ENCODE measurements around the gene PLEKHA8. TPM values are rescaled to one million over a fixed set of nuclear protein-coding genes. Genes with fewer than 3 reads are reported as not detected.

Gene PLEKHA8
- total and polyA plus RNA-seq, 11 donors, result 1.5 to 6.8 (median 4.1) TPM

DNA sequence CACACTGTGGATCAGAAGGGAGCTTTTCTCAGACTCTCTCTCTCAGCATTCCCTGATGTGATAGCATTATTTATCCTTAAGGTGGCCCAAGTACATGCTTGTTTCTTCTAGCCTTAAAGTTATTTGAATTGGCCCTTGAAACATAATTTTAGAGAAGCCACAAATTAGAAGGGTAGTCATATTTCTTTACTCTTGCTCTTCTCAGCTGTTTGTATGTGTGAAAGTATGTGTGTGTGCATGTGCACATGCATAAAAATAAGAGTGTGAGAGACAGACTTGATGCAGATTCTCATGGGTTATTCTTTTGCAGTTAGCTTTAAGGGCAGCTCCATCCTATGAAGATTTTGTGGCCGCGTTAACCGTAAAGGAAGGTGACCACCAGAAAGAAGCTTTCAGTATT lies 50.1 kb downstream of the PLEKHA8 start:
- DNase-seq (no peak), ATAC-seq (no peak)
- H3K27me3 ChIP-seq, result no peaks in the 10 kb centered on the region
- H3K4me1 ChIP-seq, result no peaks in the 10 kb centered on the region
- peaks cover 0 to 37% (median 24%) of the 10 kb centered on the region in 9 donors for H3K36me3 ChIP-seq
- no peaks in the 10 kb centered on the region for H3K9me3 ChIP-seq
- H3K4me3 ChIP-seq, result no peak overlapping the region
- TF ChIP-seq, protein P1, sequence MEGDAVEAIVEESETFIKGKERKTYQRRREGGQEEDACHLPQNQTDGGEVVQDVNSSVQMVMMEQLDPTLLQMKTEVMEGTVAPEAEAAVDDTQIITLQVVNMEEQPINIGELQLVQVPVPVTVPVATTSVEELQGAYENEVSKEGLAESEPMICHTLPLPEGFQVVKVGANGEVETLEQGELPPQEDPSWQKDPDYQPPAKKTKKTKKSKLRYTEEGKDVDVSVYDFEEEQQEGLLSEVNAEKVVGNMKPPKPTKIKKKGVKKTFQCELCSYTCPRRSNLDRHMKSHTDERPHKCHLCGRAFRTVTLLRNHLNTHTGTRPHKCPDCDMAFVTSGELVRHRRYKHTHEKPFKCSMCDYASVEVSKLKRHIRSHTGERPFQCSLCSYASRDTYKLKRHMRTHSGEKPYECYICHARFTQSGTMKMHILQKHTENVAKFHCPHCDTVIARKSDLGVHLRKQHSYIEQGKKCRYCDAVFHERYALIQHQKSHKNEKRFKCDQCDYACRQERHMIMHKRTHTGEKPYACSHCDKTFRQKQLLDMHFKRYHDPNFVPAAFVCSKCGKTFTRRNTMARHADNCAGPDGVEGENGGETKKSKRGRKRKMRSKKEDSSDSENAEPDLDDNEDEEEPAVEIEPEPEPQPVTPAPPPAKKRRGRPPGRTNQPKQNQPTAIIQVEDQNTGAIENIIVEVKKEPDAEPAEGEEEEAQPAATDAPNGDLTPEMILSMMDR (IDR thresholded peaks at IDR 0.05), result no peak
- no peak for TF ChIP-seq POLR2A (IDR thresholded peaks at IDR 0.05)
- 93 to 100% (median 97%) methylated on average over 3 of the region's 3 CpGs for WGBS, 4 donors
- no peak overlapping the region for H3K27ac ChIP-seq
- intact Hi-C loops (cut with DNase I), result loop anchor here in 1 of 10 donors (10.0 kb wide), 1 partner anchor 333 kb away; no protein-coding TSS in a partner anchor

DNA sequence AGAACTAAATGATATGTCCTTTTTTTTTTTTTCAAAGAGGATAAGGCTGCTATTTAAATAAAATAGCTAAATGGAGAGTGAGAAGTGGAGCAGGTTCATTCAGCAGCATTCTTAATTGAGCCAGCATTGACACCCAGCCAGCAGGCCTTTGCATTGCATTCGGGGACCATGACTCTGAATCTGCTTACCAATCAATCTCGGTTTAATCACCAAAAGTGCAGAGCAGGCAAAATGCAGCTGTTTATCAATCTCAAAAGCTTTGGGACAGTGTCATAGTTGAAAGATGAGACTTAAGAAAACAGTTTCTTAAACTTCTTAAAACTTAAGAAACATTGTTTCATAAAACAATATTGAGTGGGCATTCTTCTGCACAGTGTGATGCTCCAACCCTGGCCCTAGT lies 51.7 kb downstream of the PLEKHA8 start:
- 93 to 96% (median 95%) methylated on average over 2 of the region's 2 CpGs for WGBS, 4 donors
- ATAC-seq (no peak), DNase-seq (no peak)
- Histone ChIP-seq H3K9me3 (no peaks in the 10 kb centered on the region), H3K27me3 (no peaks in the 10 kb centered on the region), H3K36me3 (peaks cover 0 to 42% (median 24%) of the 10 kb centered on the region in 9 donors), H3K4me1 (no peaks in the 10 kb centered on the region), H3K27ac (no peak overlapping the region), H3K4me3 (no peak overlapping the region)
- intact Hi-C loops (cut with DNase I), result loop anchor here in 1 of 10 donors (10.0 kb wide), 1 partner anchor 335 kb away; no protein-coding TSS in a partner anchor
- TF ChIP-seq POLR2A (IDR thresholded peaks at IDR 0.05), result no peak
- TF ChIP-seq, protein P1 (IDR thresholded peaks at IDR 0.05), result no peak

DNA sequence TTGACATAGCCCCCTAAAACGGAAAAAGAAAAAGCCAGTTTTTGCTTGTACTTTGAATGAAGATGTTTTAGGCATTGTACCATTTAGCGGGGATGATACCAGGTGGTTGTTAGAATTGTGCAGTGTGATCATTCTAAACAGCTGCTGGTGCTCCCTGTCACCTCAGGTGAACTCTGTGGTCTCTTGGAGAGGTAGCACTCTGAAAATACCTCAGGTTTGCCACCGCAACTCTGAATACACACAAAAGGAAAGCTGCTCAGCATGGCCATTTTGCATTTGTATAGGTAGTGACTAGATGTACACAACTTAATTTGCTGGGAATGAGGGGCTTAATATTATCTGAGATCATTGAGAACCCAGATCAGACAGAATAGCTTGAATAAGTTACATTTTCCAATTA lies 52.6 kb downstream of the PLEKHA8 start:
- TF ChIP-seq POLR2A (IDR thresholded peaks at IDR 0.05), result no peak
- TF ChIP-seq, protein P1 (IDR thresholded peaks at IDR 0.05), result no peak
- ATAC-seq (no peak), DNase-seq (no peak)
- Histone ChIP-seq H3K36me3 (peaks cover 0 to 42% (median 24%) of the 10 kb centered on the region in 9 donors), H3K9me3 (no peaks in the 10 kb centered on the region), H3K4me1 (no peaks in the 10 kb centered on the region), H3K4me3 (no peak overlapping the region), H3K27ac (no peak overlapping the region), H3K27me3 (no peaks in the 10 kb centered on the region)
- 95 to 98% (median 97%) methylated on average over 3 of the region's 3 CpGs for WGBS, 4 donors
- intact Hi-C loops (cut with DNase I), result no loop called here

DNA sequence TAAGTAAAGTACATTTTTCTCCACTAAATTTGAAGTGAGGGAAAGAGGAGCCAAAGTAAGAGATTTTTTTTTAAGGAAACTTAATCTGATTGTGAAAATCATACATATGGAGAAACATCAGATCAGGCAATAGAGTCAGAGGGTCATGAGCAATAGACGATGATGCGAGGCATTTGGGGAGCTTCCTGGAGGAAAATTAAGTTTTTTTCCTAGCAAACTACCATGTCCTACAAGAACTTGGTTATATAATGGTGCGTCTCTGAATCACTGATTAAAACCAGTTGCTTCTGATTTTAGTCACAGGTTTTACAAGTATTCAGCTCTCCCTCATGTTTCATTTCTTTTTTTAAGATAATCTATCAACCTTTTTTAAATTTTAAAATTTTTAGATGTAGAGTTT lies 54.5 kb downstream of the PLEKHA8 start:
- Histone ChIP-seq H3K27ac (no peak overlapping the region), H3K9me3 (no peaks in the 10 kb centered on the region), H3K27me3 (no peaks in the 10 kb centered on the region), H3K4me1 (no peaks in the 10 kb centered on the region), H3K36me3 (peaks cover 0 to 42% (median 24%) of the 10 kb centered on the region in 9 donors), H3K4me3 (no peak overlapping the region)
- TF ChIP-seq, protein P1 (IDR thresholded peaks at IDR 0.05), result no peak
- no peak for TF ChIP-seq POLR2A (IDR thresholded peaks at IDR 0.05)
- no peak for DNase-seq
- ATAC-seq, result no peak
- WGBS, 4 donors, result 90 to 94% (median 93%) methylated on average over 3 of the region's 3 CpGs
- intact Hi-C loops (cut with DNase I), result no loop called here
